MM.1S (cell line): Measurements from ENCODE around the gene MAP7D1.

Experiments
- DNase-seq: peaks from one replicate; pipeline ENCODE4 v3.0.0-alpha.2; 2015
- H2AFZ ChIP-seq: fragments of 300-600 bp; sonication (generic); 2 replicates; pipeline ENCODE4 v1.6.0; 2016; ENCODE audit warnings: antibody characterized with exemption, low read length
- H3F3A ChIP-seq: fragments of 300-600 bp; sonication (generic); 2 replicates; pipeline ENCODE4 v1.6.1; 2016; ENCODE audit warnings: mild to moderate bottlenecking, antibody characterized with exemption, low read length, moderate library complexity, mixed read lengths; ENCODE audit not compliant: insufficient read depth
- H3K27ac ChIP-seq: fragments of 300-600 bp; sonication (generic); 2 replicates; pipeline ENCODE4 v1.5.1; 2016; ENCODE audit warnings: mild to moderate bottlenecking, low read length
- H3K27me3 ChIP-seq: fragments of 300-600 bp; sonication (generic); replicated peaks from 2 replicates; pipeline ENCODE4 v1.6.0; 2016; ENCODE audit warnings: low read length; ENCODE audit not compliant: insufficient read depth
- H3K36me3 ChIP-seq: fragments of 300-600 bp; sonication (generic); replicated peaks from 2 replicates; pipeline ENCODE4 v1.6.1; 2016; ENCODE audit warnings: mild to moderate bottlenecking, low read length, mixed read lengths; ENCODE audit not compliant: insufficient read depth
- H3K4me1 ChIP-seq: fragments of 300-600 bp; sonication (generic); 2 replicates; pipeline ENCODE4 v1.6.1; 2016; ENCODE audit warnings: low read length, mixed read lengths
- H3K4me2 ChIP-seq: fragments of 300-600 bp; sonication (generic); 2 replicates; pipeline ENCODE4 v1.6.0; 2016; ENCODE audit warnings: low read depth, low read length
- H3K4me3 ChIP-seq: fragments of 300-600 bp; sonication (generic); 2 replicates; pipeline ENCODE4 v1.5.1; 2016; ENCODE audit warnings: low read length, mixed read lengths
- H3K79me2 ChIP-seq: fragments of 300-600 bp; sonication (generic); 2 replicates; pipeline ENCODE4 v1.6.1; 2016; ENCODE audit warnings: mixed run types, low read length, mixed read lengths
- H3K9ac ChIP-seq: fragments of 300-600 bp; sonication (generic); 2 replicates; pipeline ENCODE4 v1.6.1; 2016; ENCODE audit warnings: low read length, mixed read lengths
- H3K9me2 ChIP-seq: fragments of 300-600 bp; sonication (generic); replicated peaks from 2 replicates; pipeline ENCODE4 v1.6.1; 2016; ENCODE audit warnings: mild to moderate bottlenecking, low read length, mixed read lengths; ENCODE audit not compliant: insufficient read depth
- H3K9me3 ChIP-seq: fragments of 300-600 bp; sonication (generic); replicated peaks from 2 replicates; pipeline ENCODE4 v1.6.1; 2016; ENCODE audit warnings: mild to moderate bottlenecking, low read length, mixed read lengths; ENCODE audit not compliant: insufficient read depth
- H4K20me1 ChIP-seq: fragments of 300-600 bp; sonication (generic); 2 replicates; pipeline ENCODE4 v1.6.1; 2016; ENCODE audit warnings: mild to moderate bottlenecking, low read length, moderate library complexity, mixed read lengths; ENCODE audit not compliant: insufficient read depth
- CTCF ChIP-seq: fragments of 300-600 bp; sonication (generic); IDR thresholded peaks from 2 replicates; pipeline ENCODE4 v1.5.1; 2016; ENCODE audit warnings: antibody characterized with exemption, low read length, mixed read lengths
- EZH2 ChIP-seq: fragments of 300-600 bp; sonication (generic); optimal IDR thresholded peaks from 2 replicates; pipeline ENCODE3; 2017; ENCODE audit warnings: low read depth, mild to moderate bottlenecking, antibody characterized with exemption, low read length, mixed read lengths
- EZH2phosphoT487 ChIP-seq: fragments of 300-600 bp; sonication (generic); IDR thresholded peaks from 2 replicates; pipeline ENCODE4 v1.6.1; 2018; ENCODE audit warnings: antibody characterized with exemption, low read length

MAP7D1 gene

GRCh38 chr1:36143424-36143823 lies 12.5 kb upstream of the MAP7D1 start:
- Histone ChIP-seq H3K4me1 (no peaks in the 10 kb centered on the region), H3K9ac (no peak overlapping the region), H3K9me2 (no peaks in the 10 kb centered on the region), H3K27ac (no peak overlapping the region), H3K4me2 (no peak overlapping the region), H3K27me3 (no peaks in the 10 kb centered on the region), H3K36me3 (0 out of 2 replicates have a peak, but pooled peaks cover 4% of the 10 kb centered on the region), H3K4me3 (no peak overlapping the region), H3K9me3 (no peaks in the 10 kb centered on the region), H2AFZ (no peak overlapping the region), H4K20me1 (no peaks in the 10 kb centered on the region), H3F3A (no peaks in the 10 kb centered on the region), H3K79me2 (peaks cover 65% of the 10 kb centered on the region)
- TF ChIP-seq EZH2phosphoT487 = no peak
- TF ChIP-seq CTCF = no peak
- TF ChIP-seq EZH2 = no peak
- no peak for DNase-seq

GRCh38 chr1:36144413-36144812 lies 11.5 kb upstream of the MAP7D1 start:
- no peak overlapping the region for H3K4me3 ChIP-seq
- no peak for DNase-seq
- H3K4me1 ChIP-seq = no peaks in the 10 kb centered on the region
- H2AFZ ChIP-seq = no peak overlapping the region
- no peaks in the 10 kb centered on the region for H3F3A ChIP-seq
- no peak overlapping the region for H3K27ac ChIP-seq
- TF ChIP-seq CTCF (no peak), EZH2phosphoT487 (no peak), EZH2 (no peak)
- H3K9ac ChIP-seq = no peak overlapping the region
- H3K9me3 ChIP-seq = no peaks in the 10 kb centered on the region
- 0 out of 2 replicates have a peak, but pooled peaks cover 3% of the 10 kb centered on the region for H3K36me3 ChIP-seq
- peaks cover 71% of the 10 kb centered on the region for H3K79me2 ChIP-seq
- no peaks in the 10 kb centered on the region for H3K27me3 ChIP-seq
- H3K4me2 ChIP-seq = no peak overlapping the region
- no peaks in the 10 kb centered on the region for H4K20me1 ChIP-seq
- no peaks in the 10 kb centered on the region for H3K9me2 ChIP-seq

GRCh38 chr1:36148821-36149236 lies 7.1 kb upstream of the MAP7D1 start:
- H3K9me3 ChIP-seq = no peaks in the 10 kb centered on the region
- DNase-seq = no peak
- no peaks in the 10 kb centered on the region for H3K36me3 ChIP-seq
- H3K4me2 ChIP-seq = peak overlapping the region; percentile 66
- H3K4me3 ChIP-seq = peak overlapping the region; percentile 78
- peak overlapping the region; percentile 69 for H2AFZ ChIP-seq
- H4K20me1 ChIP-seq = no peaks in the 10 kb centered on the region
- no peaks in the 10 kb centered on the region for H3K27me3 ChIP-seq
- H3K9me2 ChIP-seq = no peaks in the 10 kb centered on the region
- peaks cover 19% of the 10 kb centered on the region for H3F3A ChIP-seq
- H3K27ac ChIP-seq = peak overlapping the region; percentile 28; the same call in 1 of the 2 replicates
- peak overlapping the region; percentile 70 for H3K9ac ChIP-seq
- H3K4me1 ChIP-seq = peaks cover 18% of the 10 kb centered on the region
- TF ChIP-seq EZH2phosphoT487 = no peak
- no peak for TF ChIP-seq CTCF
- no peak for TF ChIP-seq EZH2
- H3K79me2 ChIP-seq = peaks cover 39% of the 10 kb centered on the region
